HK-2 (cell line): Measurements from ENCODE around the gene SDK1.
A peak's percentile ranks its signal among the peaks of the same experiment; 100 is the strongest.
"Not testable (repeated sequence)": the region's sequence is repeated elsewhere in the genome, so short reads cannot be mapped to it uniquely, and the experiment has no call there.

Source experiments
- DNase-seq: peaks from one replicate; pipeline ENCODE4 v3.0.0-alpha.2; 2018; ENCODE audit not compliant: unreplicated experiment

Gene SDK1

DNA sequence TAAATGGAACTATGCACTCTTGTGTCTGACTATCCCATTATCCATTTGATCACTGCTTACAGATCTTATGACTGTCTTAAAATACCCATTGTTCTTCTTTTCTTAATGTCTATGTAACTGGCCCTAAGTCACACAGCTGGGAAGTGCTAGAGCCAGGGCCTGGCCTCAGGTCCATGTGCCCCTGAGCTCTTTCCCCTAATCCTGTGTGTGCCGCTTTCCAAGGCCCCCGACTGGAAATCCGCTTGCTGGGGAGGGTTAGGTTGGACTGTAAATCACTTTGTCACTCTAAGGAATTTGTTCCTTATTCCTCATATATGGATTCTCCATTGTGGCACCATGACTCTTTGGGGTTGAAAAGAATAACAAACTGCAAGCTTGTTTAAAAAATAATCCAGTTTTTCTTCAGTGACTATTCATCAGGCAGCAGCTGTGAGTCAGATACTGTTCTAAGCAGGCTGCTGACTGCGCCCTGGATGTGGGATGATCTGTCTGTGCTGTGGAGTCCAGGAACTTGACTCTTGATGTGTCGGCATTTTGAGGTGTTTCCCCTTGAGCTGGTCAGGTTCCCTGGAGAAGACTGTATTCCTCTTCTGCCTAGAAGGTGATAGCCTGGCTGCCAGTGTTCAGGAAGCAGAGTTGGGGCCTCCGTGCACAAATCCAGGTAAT, 236.3 kb downstream of the SDK1 start:
- DNase-seq = peak; percentile 16

- no peak for DNase-seq
These were observed 237.0 kb downstream of the SDK1 start for GRCh38 chr7:3538041-3538440.

DNA sequence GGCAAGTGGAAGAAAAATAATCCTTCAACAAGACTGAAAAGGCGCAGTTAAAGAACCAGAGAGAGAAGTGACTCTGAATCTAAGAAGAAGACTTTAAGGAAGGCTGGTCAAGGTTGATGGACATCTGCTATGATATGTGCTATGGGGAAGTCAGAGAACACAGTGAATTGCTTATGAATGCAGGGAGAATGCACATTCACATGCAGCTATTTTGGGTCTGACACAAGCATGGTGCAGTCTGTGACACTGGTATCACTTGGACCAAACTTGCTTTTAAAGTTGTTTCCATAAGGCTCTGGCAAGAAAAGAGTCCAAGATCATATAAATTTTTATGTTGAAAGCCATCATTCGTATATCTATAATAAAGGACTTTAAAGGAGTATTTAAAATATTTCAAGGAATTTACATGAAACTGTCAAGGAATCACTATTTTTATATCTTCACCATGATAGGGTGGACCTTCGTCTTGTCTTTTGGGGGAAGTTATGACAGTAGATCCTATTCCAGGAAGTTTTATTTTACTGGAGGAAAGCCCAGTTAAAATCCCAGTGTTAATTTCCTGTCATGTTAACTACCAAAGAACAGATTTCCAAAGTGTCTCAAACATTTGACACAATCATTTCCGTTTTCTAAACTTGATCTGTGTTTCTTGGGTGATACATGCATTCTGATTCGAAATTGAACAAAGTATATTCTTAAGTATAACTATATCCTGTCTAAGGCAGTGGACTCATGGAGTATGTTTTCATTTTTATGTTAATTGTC, 239.6 kb downstream of the SDK1 start:
- DNase-seq = no peak

- DNase-seq = no peak
These were observed 243.2 kb downstream of the SDK1 start for GRCh38 chr7:3544202-3544601.

DNA sequence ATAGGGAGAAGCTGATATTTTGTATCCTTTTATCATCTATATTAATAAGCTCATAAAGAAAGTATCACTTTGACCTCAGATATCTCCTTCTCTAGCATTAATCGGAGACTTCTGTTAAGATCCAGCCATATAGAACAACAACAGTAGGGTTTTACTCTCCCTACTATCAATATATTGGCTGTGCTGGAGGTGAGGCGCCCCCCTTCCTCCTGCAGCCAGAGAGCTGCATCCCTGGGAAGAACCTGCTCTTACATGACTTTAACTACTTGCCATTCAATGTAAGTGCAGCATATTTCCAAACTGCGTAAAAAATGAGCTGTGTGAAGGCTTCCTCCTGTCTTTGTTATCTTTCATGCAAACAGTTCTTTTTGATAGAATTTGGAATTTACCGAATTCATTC, 247.8 kb downstream of the SDK1 start:
- no peak for DNase-seq

GRCh38 chr7:3549601-3550000, 248.5 kb downstream of the SDK1 start:
- no peak for DNase-seq

DNA sequence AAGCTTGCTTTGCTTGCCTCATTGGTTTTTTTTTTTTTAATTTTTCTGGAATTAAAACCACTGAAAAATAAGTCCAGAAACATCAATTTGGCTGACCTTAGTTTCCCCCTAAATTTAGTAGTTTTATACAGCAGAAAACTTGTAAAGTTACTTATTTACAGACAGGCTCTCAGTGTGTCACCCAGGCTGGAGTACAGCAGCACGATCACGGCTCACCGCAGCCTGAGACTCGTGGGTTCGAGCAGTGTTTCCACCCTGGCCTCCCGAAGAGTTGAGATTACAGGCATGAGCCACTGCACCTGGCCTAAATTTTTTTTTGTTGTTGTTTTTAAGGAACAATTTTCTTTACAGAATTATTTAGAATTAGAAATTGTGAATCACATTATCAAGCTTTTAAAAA, 250.5 kb downstream of the SDK1 start:
- no peak for DNase-seq

GRCh38 chr7:3552499-3552898, 251.4 kb downstream of the SDK1 start:
- no peak for DNase-seq

DNA sequence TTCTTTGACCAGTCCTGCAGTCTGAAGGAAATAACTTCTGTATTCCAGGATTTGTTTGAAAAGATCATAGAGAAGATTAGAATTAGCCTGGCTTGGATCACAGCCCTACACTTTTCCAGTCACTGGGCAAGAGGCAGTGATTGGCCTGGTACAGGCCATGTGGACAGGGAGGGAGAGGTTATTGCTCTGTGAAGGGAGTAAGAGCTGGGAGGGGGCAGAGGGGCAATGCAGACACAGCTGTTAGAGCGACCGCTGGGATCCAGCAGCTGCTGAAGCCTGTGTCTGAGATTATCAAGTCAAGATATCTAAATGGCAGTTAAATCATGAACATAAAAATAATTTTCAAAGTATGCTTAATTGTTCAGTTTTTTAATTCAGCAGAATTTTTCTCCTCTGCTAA, 257.3 kb downstream of the SDK1 start:
- DNase-seq = no peak

DNA sequence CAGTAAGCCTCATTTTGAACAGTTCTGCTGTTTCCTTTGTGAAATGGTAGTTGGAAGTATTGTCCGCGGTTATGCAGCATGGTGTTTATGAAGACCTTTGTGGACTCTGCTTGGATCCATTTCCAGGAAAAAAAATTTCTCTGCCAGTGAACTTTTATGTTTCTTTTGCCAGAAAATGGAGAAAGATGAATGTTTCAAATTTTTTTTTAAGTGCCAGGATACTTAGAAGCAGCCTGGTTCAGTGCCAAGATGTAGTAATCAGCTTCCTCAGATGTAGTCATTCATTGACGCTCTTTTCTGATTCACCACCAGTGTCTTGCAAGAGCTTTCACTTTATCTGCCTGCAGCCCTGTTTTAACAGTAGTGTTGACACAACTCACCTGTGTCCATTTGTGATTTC, 258.2 kb downstream of the SDK1 start:
- DNase-seq = peak; percentile 1

DNA sequence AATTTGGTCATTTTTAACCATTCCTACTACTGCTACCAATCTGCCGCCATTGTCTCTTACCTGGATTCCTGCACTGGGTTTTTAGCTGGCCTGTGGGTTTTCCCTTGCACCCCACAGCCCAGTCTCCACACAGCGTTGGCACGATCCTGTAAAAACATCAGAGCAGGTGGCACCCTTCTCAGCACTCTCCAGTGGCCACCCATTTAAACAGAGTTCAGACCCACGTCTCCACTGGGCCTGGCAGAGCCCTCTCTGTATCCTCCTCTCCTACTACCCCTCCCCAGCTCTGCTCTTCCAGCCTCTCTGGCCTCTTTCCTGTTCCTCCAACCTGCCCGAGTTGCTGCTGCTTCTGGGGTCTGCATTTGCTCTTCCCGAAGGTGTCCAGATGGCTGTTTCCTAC, 259.4 kb downstream of the SDK1 start:
- no peak for DNase-seq

GRCh38 chr7:3561932-3562331, 260.9 kb downstream of the SDK1 start:
- no peak for DNase-seq

DNA sequence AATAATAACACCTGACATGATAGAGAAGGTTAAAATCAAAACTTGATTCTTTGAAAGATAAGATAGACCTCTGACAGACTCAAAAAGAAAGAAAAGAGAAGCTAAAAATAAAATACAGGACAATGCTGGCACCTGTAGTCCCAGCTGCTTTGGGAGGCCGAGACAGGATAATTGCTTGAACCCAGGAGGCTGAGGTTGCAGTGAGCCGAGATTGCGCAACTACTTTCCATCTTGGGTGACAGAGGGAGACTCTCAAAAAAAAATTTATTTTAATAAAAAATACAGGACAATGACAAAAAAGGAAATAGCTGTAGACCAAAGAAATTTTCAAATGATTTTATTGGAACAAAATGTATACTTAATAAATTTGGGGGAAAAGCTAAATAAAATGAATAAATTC, 263.2 kb downstream of the SDK1 start:
- DNase-seq = no peak

DNA sequence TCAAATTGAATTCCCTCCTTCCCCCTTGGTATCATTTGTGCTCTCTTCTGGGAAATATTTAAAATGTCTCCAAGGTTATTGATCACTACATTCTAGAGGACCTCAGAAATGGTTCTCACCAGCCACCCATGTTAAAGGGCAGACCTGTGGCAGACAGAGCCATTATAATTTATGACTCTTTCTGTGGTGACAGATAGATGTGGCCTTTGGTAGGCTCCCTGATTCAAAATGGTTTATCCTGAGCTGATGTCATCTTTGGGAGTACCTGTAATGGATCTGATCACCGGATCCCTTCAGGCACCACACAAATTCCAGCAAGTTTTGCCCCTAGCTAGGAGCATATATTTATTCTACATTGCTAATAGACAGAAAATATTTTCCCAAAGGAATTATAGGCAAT, 267.5 kb downstream of the SDK1 start:
- DNase-seq = no peak

DNA sequence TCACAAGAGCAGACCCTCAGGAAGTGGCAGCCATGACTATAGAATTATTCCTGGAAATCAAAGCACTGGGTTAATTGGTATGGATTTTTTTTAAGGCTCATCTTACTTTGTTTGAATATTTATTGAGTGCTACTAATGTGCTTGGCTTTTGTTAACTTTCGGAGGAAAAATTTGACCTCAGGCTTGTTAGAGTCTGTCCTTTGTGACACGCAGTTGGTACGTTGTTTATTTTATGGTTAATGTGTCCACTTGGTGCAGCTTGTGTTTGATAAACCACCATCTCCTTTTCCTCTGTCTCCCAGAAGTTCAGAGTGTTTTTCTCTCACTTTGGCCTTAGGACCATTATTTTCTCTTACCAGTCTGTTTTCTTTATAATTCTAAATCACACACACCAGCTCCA, 268.6 kb downstream of the SDK1 start:
- DNase-seq = no peak

DNA sequence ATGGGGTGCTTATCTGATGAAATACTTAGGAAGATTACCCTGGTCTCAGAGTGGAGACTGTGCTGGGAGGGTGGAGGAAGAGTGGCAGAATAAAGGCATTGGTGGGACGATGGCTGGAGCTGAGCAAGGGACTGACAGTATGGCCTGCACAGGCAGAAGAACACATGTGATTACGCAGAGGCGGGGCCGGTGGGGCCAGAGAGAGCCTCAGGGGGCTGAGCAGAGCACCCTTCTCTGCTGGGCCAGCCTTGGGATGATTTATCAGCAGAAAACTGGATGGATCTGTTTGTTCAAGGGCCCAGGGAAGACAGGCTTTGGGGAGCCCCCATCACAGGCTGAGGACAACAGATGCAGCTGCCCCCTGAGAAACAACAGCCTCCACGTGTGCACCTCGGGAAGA, 272.1 kb downstream of the SDK1 start:
- no peak for DNase-seq

GRCh38 chr7:3574386-3574785, 273.3 kb downstream of the SDK1 start:
- DNase-seq = no peak

- DNase-seq = no peak
These were observed 274.9 kb downstream of the SDK1 start for GRCh38 chr7:3575753-3576531.

DNA sequence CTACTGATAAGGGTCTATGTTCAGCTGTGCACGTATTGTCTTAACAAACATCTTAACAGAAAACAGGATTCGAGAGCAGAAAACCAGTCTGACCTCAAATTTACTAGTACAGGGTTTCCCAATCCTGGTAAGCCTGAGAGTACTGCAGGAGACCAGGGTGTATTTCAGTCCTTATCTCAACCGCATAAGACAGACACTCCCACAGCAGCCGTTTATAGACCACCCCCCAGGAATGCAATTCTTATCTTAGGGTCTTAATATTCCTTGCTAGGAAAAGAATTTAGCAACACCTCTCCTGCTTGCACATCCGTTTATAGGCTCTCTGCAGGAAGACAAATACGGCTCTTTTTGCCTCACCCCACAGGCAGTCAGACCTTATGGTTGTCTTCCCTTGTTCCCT, 277.3 kb downstream of the SDK1 start:
- DNase-seq = no peak

DNA sequence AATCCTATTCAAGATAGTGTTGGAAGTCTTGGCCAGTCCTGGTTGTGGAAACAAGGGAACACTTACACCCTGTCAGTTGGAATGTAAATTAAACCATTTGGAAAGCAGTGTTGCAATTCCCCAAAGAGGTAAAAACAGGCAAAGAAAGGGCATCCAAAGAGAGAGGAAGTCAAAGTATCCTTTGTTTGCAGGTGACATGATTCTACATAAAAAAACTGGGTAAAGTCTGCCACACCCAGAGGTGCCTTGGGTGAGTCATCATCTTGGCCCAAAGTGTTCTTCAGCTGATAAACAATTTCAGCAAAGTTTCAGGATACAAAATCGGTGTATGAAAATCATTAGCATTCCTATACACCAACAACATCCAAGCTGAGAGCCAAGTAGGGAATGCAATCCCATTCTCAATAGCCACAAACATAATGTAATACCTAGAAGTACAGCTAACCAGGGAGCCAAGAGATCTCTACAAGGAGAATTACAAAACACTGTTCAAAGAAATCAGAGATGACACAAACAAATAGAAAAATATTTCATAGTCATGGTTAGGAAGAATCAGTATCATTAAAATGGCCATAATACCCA, 278.7 kb downstream of the SDK1 start:
- DNase-seq = no peak

DNA sequence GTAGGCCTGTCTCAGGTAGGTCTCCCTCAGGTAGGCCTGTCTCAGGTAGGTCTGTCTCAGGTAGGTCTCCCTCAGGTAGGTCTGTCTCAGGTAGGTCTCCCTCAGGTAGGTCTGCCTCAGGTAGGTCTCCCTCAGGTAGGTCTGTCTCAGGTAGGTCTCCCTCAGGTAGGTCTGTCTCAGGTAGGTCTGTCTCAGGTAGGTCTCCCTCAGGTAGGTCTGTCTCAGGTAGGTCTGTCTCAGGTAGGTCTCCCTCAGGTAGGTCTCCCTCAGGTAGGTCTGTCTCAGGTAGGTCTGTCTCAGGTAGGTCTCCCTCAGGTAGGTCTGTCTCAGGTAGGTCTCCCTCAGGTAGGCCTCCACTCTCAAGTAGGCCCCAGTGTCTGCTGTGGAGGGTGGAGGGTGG, 281.1 kb downstream of the SDK1 start:
- not testable (repeated sequence) for DNase-seq

DNA sequence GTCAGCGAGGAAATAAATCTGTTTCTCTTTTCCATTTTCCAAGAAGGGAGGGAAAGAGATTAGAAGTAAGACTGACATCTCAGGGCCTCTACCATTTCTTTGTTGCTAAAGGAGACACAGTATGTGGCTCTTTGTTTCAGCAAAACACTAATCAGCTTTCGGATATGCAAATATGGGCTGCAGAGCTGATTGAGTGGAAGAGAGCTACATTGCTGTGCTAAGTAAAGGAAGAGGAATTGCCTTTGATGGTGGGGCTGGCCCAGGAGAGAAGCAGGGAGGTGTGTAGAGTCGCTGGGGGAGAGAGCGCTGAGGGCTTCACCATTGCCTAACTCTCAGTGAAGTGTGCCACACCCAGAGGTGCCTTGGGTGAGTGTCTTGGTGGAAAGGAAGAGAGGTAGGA, 284.8 kb downstream of the SDK1 start:
- DNase-seq = no peak

DNA sequence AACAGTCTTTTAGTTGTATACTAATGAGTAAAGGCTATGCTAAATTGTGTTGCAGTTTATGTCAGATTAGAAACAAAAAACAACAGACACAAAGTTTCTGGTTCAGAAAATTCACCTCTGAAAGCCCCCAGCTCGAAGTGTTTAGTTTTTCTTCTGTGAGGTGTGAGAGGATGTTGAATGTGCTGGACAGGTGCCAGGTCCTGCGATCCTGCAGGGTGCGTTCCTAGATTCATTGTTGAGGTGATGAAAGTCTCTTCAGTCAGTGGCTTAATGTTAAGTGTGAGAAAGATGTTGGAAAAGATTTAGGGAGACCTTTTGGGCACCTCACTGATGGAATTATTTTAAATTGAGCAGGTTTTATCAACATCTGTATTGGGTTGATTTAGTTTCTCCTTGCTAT, 287.3 kb downstream of the SDK1 start:
- no peak for DNase-seq
